GM12878 (cell line): Measurements from ENCODE around the gene RET. TPM values are rescaled to one million over a fixed set of nuclear protein-coding genes. Genes with fewer than 3 reads are reported as not detected.

ENCODE experiments used
- ATAC-seq: fragments of 200-7000 bp; cut with Tn5 transposase; 3 replicates; pipeline ENCODE4 v1.9.1; 2020; ENCODE audit warnings: mild to moderate bottlenecking, moderate library complexity
- BruUV-seq: library from RNA; stranded (reverse); fragments of 400-500 nt; replicated peaks from 2 replicates; lab custom pipeline; 2021; lab: Mats Ljungman, UMichigan
- CTCF ChIA-PET: fragments of 300-600 bp; sonication (Branson Sonifier 250); formaldehyde crosslinking; extraction: SDS; loops from one replicate; lab custom pipeline; 2021; ENCODE audit warnings: inconsistent platforms; lab: Yijun Ruan, JAX
- POLR2A ChIA-PET: fragments of 350-600 bp; formaldehyde crosslinking; extraction: SDS; loops from one replicate; lab custom pipeline; 2021; ENCODE audit warnings: inconsistent platforms; lab: Charles Lee
- RAD21 ChIA-PET: fragments of 300-600 bp; sonication (Branson Sonifier 250); formaldehyde crosslinking; loops from one replicate; lab custom pipeline; 2023; ENCODE audit warnings: antibody characterized with exemption; ENCODE audit not compliant: unreplicated experiment; lab: Charles Lee
- SMC1A ChIA-PET: fragments of 300-600 bp; sonication (Branson Sonifier 250); formaldehyde crosslinking; loops from one replicate; lab custom pipeline; 2023; ENCODE audit not compliant: unreplicated experiment, uncharacterized antibody; lab: Charles Lee
- DNase-seq: peaks from one replicate; pipeline ENCODE4 v3.0.0-alpha.2; 2011; ENCODE audit warnings: low read depth, low spot score
- FAIRE-seq: peaks from 3 replicates; lab custom pipeline; 2011; peaks lifted over from hg19 to GRCh38; lab: Jason Lieb, UNC
- H2AFZ ChIP-seq: 2 replicates; pipeline ENCODE4 v1.6.0; 2011; ENCODE audit warnings: low read depth, low read length, control low read depth; ENCODE audit not compliant: control insufficient read depth
- H3K27ac ChIP-seq: 2 replicates; pipeline ENCODE4 v1.5.1; 2011; ENCODE audit warnings: control low read depth; ENCODE audit not compliant: control insufficient read depth, insufficient read depth
- H3K27me3 ChIP-seq, 2 experiments: replicated peaks in 1 of 2; 2 replicates each; pipeline versions ENCODE4 v1.6.0 to v1.6.1; 2011; ENCODE audit warnings: low read length in 1 of 2; ENCODE audit not compliant: control insufficient read depth in 2 of 2, insufficient read depth in 2 of 2
- H3K36me3 ChIP-seq, 2 experiments: 2 replicates each; pipeline ENCODE4 v1.5.1; 2011; ENCODE audit warnings: low read length in 1 of 2; ENCODE audit not compliant: control insufficient read depth in 2 of 2, insufficient read depth in 2 of 2
- H3K4me1 ChIP-seq: 2 replicates; pipeline ENCODE4 v1.6.1; 2011; ENCODE audit warnings: mild to moderate bottlenecking, low read length, moderate library complexity, mixed read lengths; ENCODE audit not compliant: control insufficient read depth, insufficient read depth
- H3K4me2 ChIP-seq: 2 replicates; pipeline ENCODE4 v1.6.0; 2011; ENCODE audit warnings: control low read depth; ENCODE audit not compliant: control insufficient read depth, insufficient read depth
- H3K4me3 ChIP-seq: fragments of 200-600 bp; sonication (generic); 2 replicates; pipeline ENCODE4 v1.5.1; 2016
- H3K79me2 ChIP-seq: 2 replicates; pipeline ENCODE4 v1.6.0; 2011; ENCODE audit warnings: low read length; ENCODE audit not compliant: control insufficient read depth, insufficient read depth
- H3K9ac ChIP-seq: 2 replicates; pipeline ENCODE4 v1.8.0; 2011; ENCODE audit warnings: low read length, control low read depth, mixed read lengths; ENCODE audit not compliant: control insufficient read depth, insufficient read depth
- H3K9me3 ChIP-seq: replicated peaks from 3 replicates; pipeline ENCODE4 v1.5.1; 2011; ENCODE audit warnings: mild to moderate bottlenecking, low read length; ENCODE audit not compliant: control insufficient read depth, insufficient read depth
- H4K20me1 ChIP-seq: 2 replicates; pipeline ENCODE4 v1.6.0; 2011; ENCODE audit not compliant: control insufficient read depth, insufficient read depth
- POLR2AphosphoS5 ChIP-seq: IDR thresholded peaks from 2 replicates; pipeline ENCODE4 v1.6.1; 2011; ENCODE audit warnings: mild to moderate bottlenecking, low read length, inconsistent platforms
- SMAD1 ChIP-seq: fragments of 450-650 bp; IDR thresholded peaks from 2 replicates; pipeline ENCODE4 v1.6.1; 2018; ENCODE audit warnings: mild to moderate bottlenecking, low read depth; ENCODE audit not compliant: partially characterized antibody
- SPI1 ChIP-seq: IDR thresholded peaks from 2 replicates; pipeline ENCODE4 v1.6.1; 2011; ENCODE audit warnings: low read depth, mild to moderate bottlenecking, low read length, moderate library complexity, borderline replicate concordance; ENCODE audit not compliant: insufficient read depth
- SRF ChIP-seq, 2 experiments: IDR thresholded peaks; 2 replicates each; pipeline ENCODE4 v1.6.1; 2011; ENCODE audit warnings: low read depth in 2 of 2, low read length in 2 of 2, mild to moderate bottlenecking in 1 of 2, moderate library complexity in 1 of 2
- STAT1 ChIP-seq: fragments of 450-650 bp; conservative IDR thresholded peaks from 2 replicates; pipeline ENCODE4 v1.6.1; 2014; ENCODE audit warnings: antibody characterized with exemption, mild to moderate bottlenecking
- TAF1 ChIP-seq: IDR thresholded peaks from 2 replicates; pipeline ENCODE4 v1.6.1; 2011; ENCODE audit warnings: mild to moderate bottlenecking, low read depth, low read length, borderline replicate concordance
- TCF3 ChIP-seq: IDR thresholded peaks from 2 replicates; pipeline ENCODE4 v1.6.1; 2012; ENCODE audit warnings: low read depth, mild to moderate bottlenecking, low read length, borderline replicate concordance; ENCODE audit not compliant: insufficient read depth
- WGBS: methylation state at CpG from one replicate; pipeline ENCODE4 v1.1.6; 2016; ENCODE audit warnings: low lambda C conversion rate; ENCODE audit not compliant: insufficient replicate concordance, insufficient coverage; ENCODE audit errors: missing lambda C conversion rate; 5-methylcytosine and 5-hydroxymethylcytosine counted together
- in situ Hi-C: fragments of 300-500 bp; cut with MboI; formaldehyde crosslinking; loops from 9 replicates; pipeline ENCODE4 v1.14.3; 2018; ENCODE audit warnings: mixed read lengths
- intact Hi-C: fragments of 100-400 bp; cut with micrococcal nuclease; formaldehyde crosslinking; loops from one replicate; pipeline ENCODE4 v1.14.2; 2022; ENCODE audit not compliant: unreplicated experiment
- polyA plus RNA-seq, 11 experiments: library from polyadenylated mRNA; depleted of rRNA in 4 of 11; unstranded in 6 of 11; stranded (reverse) in 5 of 11; fragments of >200 nt; fragmentation: Nextera tagmentation in 4 of 11; fragmentation: Illumina TruSeq in 1 of 11; extraction: Ambion mirVana in 4 of 11; extraction: Trizol in 1 of 11; gene quantifications; 1 replicate in 1 of 11; 2 replicates in 10 of 11; pipeline versions ENCODE4 v1.2.1 to v1.2.3, GENCODE V29; 2011 to 2016; ENCODE audit warnings: inconsistent platforms in 2 of 11, missing spikeins in 2 of 11, low read depth in 1 of 11
- total RNA-seq, 4 experiments: library from RNA; depleted of rRNA in 3 of 4; stranded (reverse); fragments of >200 nt in 3 of 4; fragmentation: Illumina TruSeq in 1 of 4; extraction: Trizol in 1 of 4; gene quantifications; 2 replicates each; pipeline versions ENCODE4 v1.2.1 to v1.2.3, GENCODE V29; 2013 to 2021
- TF ChIP-seq, protein P1 (sequence below): fragments of 450-650 bp; IDR thresholded peaks from 2 replicates; pipeline ENCODE4 v1.6.1; 2016; ENCODE audit warnings: mild to moderate bottlenecking, moderate library complexity, borderline replicate concordance
- TF ChIP-seq, protein P2 (sequence below): IDR thresholded peaks from 2 replicates; pipeline ENCODE4 v1.6.1; 2011; ENCODE audit warnings: borderline replicate concordance, low read depth, mild to moderate bottlenecking, moderate library complexity, mixed read lengths, low read length; ENCODE audit not compliant: insufficient read depth; ENCODE audit errors: extremely low read length
- TF ChIP-seq, protein P3 (sequence below): IDR thresholded peaks from 2 replicates; pipeline ENCODE4 v1.6.1; 2011; ENCODE audit warnings: low read depth, low read length, improper control_type of control experiment, borderline replicate concordance

RET gene
- total and polyA plus RNA-seq, 10 of the 15 experiments (the other 5 are each of a cell fraction or from before 2014, with no cell fraction given), result not detected

DNA sequence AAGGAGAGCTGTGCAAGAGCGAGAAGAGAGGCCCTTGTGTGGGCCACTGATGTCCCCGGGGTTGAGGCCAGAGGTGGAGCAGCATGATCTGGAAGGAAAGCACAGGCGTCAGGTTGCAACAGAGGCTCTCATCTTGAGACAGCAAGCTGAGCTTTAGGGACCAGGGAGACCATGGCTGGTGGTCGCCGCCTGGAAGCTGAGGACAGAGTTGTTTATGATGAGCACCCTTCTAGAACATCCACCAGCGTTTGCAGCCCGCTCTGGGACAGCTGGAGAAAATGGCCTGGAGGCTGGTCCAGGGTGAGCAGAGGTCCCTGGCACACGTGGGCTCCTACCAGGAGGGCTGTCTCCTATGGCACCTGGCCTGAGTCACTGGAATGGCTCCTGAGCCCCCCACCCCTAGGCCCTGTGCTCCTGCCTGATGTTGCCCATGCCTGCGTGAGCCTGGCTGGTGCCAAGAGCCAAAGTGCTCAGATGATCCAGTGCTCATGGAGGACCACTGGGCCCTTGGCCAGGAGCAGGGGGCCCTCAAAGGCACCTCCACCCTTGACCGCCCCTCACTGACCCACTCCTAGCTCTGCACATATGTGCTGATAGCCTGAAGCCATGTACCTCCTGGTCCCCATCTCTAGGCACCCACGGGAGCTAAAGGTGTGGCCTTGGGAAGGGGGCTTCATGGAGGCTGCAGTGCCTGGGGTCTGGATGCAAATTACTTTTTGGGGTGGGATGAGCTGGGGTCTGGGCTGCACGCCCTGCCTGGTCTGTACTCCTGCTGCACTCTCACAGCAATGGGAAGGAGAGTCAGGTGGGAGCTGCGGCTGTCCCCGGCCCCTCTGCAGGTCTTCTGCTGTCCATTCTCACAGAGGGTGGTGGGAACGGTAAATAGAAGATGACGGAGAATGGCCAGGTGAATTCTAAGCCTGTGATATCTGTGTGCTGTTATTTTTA lies 40.1 kb upstream of the RET start:
- POLR2A ChIA-PET, result no interaction called here
- H3K27ac ChIP-seq, result no peak overlapping the region
- intact Hi-C loops (no loop called here), in situ Hi-C loops (no loop called here)
- CTCF ChIA-PET, result no interaction called here
- no peak overlapping the region for H3K4me2 ChIP-seq
- no TSS peak for BruUV-seq
- WGBS, result 12% methylated on average over 16 of the region's 16 CpGs
- TF ChIP-seq TAF1 (no peak), POLR2AphosphoS5 (no peak), SMAD1 (no peak), TCF3 (no peak), SPI1 (no peak), SRF (IDR thresholded peaks at IDR 0.05; ENCODE audit: low read depth in 2 of 2, low read length in 2 of 2) (no peak), STAT1 (no peak)
- TF ChIP-seq, protein P1, sequence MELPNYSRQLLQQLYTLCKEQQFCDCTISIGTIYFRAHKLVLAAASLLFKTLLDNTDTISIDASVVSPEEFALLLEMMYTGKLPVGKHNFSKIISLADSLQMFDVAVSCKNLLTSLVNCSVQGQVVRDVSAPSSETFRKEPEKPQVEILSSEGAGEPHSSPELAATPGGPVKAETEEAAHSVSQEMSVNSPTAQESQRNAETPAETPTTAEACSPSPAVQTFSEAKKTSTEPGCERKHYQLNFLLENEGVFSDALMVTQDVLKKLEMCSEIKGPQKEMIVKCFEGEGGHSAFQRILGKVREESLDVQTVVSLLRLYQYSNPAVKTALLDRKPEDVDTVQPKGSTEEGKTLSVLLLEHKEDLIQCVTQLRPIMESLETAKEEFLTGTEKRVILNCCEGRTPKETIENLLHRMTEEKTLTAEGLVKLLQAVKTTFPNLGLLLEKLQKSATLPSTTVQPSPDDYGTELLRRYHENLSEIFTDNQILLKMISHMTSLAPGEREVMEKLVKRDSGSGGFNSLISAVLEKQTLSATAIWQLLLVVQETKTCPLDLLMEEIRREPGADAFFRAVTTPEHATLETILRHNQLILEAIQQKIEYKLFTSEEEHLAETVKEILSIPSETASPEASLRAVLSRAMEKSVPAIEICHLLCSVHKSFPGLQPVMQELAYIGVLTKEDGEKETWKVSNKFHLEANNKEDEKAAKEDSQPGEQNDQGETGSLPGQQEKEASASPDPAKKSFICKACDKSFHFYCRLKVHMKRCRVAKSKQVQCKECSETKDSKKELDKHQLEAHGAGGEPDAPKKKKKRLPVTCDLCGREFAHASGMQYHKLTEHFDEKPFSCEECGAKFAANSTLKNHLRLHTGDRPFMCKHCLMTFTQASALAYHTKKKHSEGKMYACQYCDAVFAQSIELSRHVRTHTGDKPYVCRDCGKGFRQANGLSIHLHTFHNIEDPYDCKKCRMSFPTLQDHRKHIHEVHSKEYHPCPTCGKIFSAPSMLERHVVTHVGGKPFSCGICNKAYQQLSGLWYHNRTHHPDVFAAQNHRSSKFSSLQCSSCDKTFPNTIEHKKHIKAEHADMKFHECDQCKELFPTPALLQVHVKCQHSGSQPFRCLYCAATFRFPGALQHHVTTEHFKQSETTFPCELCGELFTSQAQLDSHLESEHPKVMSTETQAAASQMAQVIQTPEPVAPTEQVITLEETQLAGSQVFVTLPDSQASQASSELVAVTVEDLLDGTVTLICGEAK, result no peak
- TF ChIP-seq, protein P2, sequence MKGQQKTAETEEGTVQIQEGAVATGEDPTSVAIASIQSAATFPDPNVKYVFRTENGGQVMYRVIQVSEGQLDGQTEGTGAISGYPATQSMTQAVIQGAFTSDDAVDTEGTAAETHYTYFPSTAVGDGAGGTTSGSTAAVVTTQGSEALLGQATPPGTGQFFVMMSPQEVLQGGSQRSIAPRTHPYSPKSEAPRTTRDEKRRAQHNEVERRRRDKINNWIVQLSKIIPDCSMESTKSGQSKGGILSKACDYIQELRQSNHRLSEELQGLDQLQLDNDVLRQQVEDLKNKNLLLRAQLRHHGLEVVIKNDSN, result no peak
- TF ChIP-seq, protein P3, sequence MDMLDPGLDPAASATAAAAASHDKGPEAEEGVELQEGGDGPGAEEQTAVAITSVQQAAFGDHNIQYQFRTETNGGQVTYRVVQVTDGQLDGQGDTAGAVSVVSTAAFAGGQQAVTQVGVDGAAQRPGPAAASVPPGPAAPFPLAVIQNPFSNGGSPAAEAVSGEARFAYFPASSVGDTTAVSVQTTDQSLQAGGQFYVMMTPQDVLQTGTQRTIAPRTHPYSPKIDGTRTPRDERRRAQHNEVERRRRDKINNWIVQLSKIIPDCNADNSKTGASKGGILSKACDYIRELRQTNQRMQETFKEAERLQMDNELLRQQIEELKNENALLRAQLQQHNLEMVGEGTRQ, result no peak
- no peak overlapping the region for H3K4me3 ChIP-seq
- SMC1A ChIA-PET, result no interaction called here
- no peaks in the 10 kb centered on the region for H3K36me3 ChIP-seq
- no peak for DNase-seq
- H3K9me3 ChIP-seq, result no peaks in the 10 kb centered on the region; the same call in 2 of the 3 replicates
- FAIRE-seq, result no peak
- H3K27me3 ChIP-seq, result no peaks in the 10 kb centered on the region
- no peaks in the 10 kb centered on the region for H3K4me1 ChIP-seq
- no peak for ATAC-seq
- no peak overlapping the region for H3K9ac ChIP-seq
- RAD21 ChIA-PET, result no interaction called here
- H3K79me2 ChIP-seq, result no peaks in the 10 kb centered on the region
- no peaks in the 10 kb centered on the region for H4K20me1 ChIP-seq
- H2AFZ ChIP-seq, result no peak overlapping the region
